ENCODE results near the gene HIVEP3. TPM values are rescaled to one million over a fixed set of nuclear protein-coding genes. Genes with fewer than 3 reads are reported as not detected.

Gene HIVEP3
- total RNA-seq, 3 donors from 2014 or later, result 4.9 to 6.5 (median 6.1) TPM

DNA sequence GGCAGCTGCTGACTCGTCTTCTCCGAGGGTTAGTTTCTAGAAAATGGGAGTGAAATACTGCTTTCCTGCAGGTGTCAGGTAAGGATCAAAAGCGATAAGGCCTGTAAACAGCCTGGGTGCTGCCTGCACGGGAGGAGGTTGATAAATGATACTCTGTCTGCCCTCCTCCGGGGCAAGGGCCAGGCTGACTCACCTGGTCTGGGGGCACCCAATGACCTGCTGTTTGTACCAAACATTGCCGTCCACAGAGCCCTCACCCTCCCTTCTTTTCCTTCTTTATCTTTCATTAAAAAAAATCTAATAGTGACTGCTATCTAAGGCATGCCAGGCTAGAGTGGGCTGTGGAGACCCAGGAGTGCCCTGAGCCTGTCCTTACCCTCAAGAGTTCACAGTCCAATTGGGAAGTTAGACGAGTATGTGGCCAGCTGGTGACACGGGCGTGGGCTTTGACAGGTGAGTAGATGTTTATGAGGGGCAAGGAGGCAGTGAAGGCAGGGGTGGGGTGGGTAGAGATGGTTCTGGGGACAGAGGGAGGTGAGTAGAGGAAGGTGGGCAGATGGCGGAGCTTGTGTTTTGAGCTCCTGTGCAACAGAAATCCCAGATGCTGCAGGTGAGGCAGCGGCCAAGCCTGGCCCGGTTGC, 450.5 kb downstream of the HIVEP3 start:
- Histone ChIP-seq H3K9me3 (no peaks in the 10 kb centered on the region), H3K36me3 (ENCODE audit: low read depth) (no peaks in the 10 kb centered on the region), H3K4me1 (ENCODE audit: low read depth) (peaks cover 26% of the 10 kb centered on the region), H3K4me3 (no peak overlapping the region)
- intact Hi-C loops (cut with DNase I, micrococcal nuclease), result no loop called here
- DNase-seq (peak in 2 of 3 donors; percentile 43 to 61), ATAC-seq (peak; percentile 87)
- TF ChIP-seq, protein P1, sequence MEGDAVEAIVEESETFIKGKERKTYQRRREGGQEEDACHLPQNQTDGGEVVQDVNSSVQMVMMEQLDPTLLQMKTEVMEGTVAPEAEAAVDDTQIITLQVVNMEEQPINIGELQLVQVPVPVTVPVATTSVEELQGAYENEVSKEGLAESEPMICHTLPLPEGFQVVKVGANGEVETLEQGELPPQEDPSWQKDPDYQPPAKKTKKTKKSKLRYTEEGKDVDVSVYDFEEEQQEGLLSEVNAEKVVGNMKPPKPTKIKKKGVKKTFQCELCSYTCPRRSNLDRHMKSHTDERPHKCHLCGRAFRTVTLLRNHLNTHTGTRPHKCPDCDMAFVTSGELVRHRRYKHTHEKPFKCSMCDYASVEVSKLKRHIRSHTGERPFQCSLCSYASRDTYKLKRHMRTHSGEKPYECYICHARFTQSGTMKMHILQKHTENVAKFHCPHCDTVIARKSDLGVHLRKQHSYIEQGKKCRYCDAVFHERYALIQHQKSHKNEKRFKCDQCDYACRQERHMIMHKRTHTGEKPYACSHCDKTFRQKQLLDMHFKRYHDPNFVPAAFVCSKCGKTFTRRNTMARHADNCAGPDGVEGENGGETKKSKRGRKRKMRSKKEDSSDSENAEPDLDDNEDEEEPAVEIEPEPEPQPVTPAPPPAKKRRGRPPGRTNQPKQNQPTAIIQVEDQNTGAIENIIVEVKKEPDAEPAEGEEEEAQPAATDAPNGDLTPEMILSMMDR (IDR thresholded peaks at IDR 0.05), result no peak

DNA sequence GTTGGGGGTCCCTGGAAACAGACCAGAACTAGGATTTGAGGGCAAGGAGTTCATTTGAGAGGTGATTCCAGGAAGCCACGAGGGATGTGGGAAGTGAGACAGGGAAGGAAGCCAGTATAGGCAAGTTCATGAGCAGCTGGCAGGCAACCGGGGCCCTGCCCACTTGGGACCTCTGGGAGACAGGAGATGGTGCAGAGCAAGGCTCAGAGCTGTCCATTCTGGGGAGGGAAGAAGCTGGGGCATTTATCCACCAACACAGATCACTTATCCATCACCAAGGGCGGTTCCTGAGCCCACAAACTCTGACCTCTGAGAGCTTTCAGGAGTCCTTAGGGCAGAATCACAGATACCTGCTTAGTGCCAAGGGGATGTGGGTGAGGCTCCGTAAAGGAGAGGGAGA, 451.0 kb downstream of the HIVEP3 start:
- Histone ChIP-seq H3K36me3 (ENCODE audit: low read depth) (no peaks in the 10 kb centered on the region), H3K4me3 (no peak overlapping the region), H3K9me3 (no peaks in the 10 kb centered on the region), H3K4me1 (ENCODE audit: low read depth) (peaks cover 26% of the 10 kb centered on the region)
- TF ChIP-seq, protein P1 (IDR thresholded peaks at IDR 0.05), result no peak
- DNase-seq, result peak in 1 of 3 donors; percentile 42
- peak; percentile 53 for ATAC-seq
- intact Hi-C loops (cut with DNase I, micrococcal nuclease), result no loop called here

DNA sequence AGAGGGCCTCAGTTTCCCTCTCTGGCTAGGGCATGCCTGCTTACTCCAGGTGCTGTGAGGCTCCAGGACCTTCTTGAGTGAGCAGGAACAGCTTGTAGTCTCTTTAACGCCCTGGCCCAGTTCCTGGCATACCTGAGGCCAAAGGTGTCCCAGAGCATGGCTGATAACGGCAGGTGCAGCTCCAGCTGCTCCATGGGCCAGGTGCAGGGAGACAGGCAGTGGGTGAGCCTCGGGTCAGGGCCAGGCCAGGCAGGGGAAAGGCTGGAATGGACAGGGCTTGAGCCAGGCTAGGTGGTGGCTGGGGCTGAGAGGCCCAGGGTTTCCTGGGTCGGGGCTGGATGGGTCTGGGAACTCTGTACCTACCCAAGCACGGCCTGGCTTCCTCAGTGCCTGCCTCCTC, 452.6 kb downstream of the HIVEP3 start:
- H3K4me3 ChIP-seq, result no peak overlapping the region
- DNase-seq (peak; percentile 62 to 77 (median 72)), ATAC-seq (peak; percentile 73)
- H3K9me3 ChIP-seq, result no peaks in the 10 kb centered on the region
- no peaks in the 10 kb centered on the region for H3K36me3 ChIP-seq (ENCODE audit: low read depth)
- TF ChIP-seq, protein P1 (IDR thresholded peaks at IDR 0.05), result no peak
- peaks cover 39% of the 10 kb centered on the region for H3K4me1 ChIP-seq (ENCODE audit: low read depth)
- intact Hi-C loops (cut with DNase I, micrococcal nuclease), result no loop called here

DNA sequence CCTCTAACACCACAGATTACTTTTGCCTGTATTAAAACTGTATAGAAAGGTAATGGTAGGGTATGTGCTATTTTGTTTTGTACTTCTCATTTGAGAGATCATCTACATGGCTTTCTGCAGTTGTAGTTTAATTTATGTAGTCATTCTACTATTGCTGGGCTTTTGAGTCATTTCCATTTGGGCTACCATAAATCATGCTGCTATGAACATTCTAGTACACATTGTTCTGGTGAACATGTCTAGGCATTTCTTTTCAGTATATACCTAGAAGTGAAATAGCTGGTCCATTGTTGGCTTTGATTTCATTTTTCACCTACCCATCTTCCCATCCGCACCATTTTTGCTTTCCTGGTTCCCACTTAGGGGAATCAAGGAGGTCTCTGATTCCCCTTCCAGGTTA, 453.0 kb downstream of the HIVEP3 start:
- no peak for ATAC-seq
- no peak for DNase-seq
- intact Hi-C loops (cut with DNase I, micrococcal nuclease), result no loop called here
- no peaks in the 10 kb centered on the region for H3K9me3 ChIP-seq
- H3K4me3 ChIP-seq, result no peak overlapping the region
- TF ChIP-seq, protein P1 (IDR thresholded peaks at IDR 0.05), result no peak
- peaks cover 40% of the 10 kb centered on the region for H3K4me1 ChIP-seq (ENCODE audit: low read depth)
- no peaks in the 10 kb centered on the region for H3K36me3 ChIP-seq (ENCODE audit: low read depth)

DNA sequence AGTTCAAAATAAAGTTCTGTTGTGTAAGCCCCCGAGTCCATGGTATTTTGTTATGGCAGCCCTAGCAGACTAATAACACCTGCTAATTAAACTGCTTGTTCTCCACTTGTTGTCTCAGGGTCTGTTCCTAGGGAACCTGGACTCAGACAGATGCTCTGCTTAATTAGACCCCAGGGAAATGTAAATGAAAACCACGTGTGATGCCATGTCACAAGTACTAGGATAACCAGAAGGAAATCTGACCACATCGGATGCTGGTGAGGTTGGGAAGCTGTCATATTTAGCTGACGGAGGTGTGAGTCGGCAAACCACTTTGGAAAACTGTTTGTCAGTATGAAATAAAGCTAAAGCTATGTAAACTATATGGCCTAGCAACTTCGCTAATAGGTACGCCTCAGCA, 453.8 kb downstream of the HIVEP3 start:
- intact Hi-C loops (cut with DNase I, micrococcal nuclease), result no loop called here
- TF ChIP-seq, protein P1 (IDR thresholded peaks at IDR 0.05), result no peak
- ATAC-seq (no peak), DNase-seq (no peak)
- peaks cover 40% of the 10 kb centered on the region for H3K4me1 ChIP-seq (ENCODE audit: low read depth)
- H3K9me3 ChIP-seq, result no peaks in the 10 kb centered on the region
- H3K4me3 ChIP-seq, result no peak overlapping the region
- no peaks in the 10 kb centered on the region for H3K36me3 ChIP-seq (ENCODE audit: low read depth)

DNA sequence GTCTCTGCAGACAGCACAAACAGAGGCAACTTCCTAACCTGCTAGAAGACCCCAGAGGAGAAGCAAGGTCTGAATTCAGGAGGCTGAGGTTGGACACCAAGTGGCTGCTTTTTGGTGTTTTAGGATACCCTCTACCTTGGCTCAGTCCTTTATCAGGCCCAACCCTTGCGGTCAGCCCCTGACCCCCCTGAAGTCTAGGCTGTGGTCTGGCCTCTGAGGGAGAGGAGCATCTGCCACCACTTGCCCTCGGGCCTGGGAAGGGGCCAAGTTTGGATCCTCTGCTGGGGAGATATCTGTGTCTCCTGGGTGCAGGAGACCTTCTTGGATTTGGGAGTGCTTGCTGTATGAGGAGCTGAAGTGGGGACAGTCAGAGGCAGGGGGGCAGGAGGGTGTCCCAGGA, 455.2 kb downstream of the HIVEP3 start:
- Histone ChIP-seq H3K4me3 (no peak overlapping the region), H3K9me3 (no peaks in the 10 kb centered on the region), H3K36me3 (ENCODE audit: low read depth) (no peaks in the 10 kb centered on the region), H3K4me1 (ENCODE audit: low read depth) (peaks cover 38% of the 10 kb centered on the region)
- intact Hi-C loops (cut with DNase I, micrococcal nuclease), result no loop called here
- DNase-seq, result no peak
- TF ChIP-seq, protein P1 (IDR thresholded peaks at IDR 0.05), result no peak
- no peak for ATAC-seq

All from mucosa of descending colon (tissue), 3 donors.